Measurements from ENCODE around the gene IL10RA. TPM values are rescaled to one million over a fixed set of nuclear protein-coding genes. Genes with fewer than 3 reads are reported as not detected.
A peak's percentile ranks its signal among the peaks of the same experiment; 100 is the strongest.

Gene IL10RA
- total RNA-seq, 2 experiments from 2014 or later, result 15.7 to 25.2 TPM

DNA sequence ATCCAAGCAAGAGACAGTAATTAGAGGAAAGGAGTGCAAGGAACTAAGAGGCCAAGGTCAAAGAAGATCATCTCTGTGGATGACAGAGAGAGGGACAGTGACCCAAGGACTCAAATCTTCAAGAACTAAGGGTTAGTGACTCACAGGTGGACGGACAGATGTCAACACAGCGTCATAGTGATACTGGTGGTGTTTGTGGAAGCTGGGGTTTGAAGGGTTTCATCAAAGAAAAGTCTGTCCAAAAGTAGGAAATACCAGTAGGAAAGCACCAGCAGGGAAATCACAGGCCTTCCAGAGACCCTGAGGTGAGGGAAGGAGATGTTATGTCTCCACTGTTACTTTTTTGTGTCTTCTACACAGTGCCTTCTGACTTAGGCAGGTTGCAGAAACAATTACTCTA lies 32.2 kb downstream of the IL10RA start:
- DNase-seq (ENCODE audit: low spot score), result no peak
- no peak overlapping the region for H3K4me3 ChIP-seq (ENCODE audit: low read depth, low read length, poor library complexity, severe bottlenecking)
- intact Hi-C loops (cut with micrococcal nuclease; ENCODE audit: unreplicated experiment), result no loop called here
- H3K4me1 ChIP-seq (ENCODE audit: insufficient read depth, low read length, poor library complexity, severe bottlenecking), result peaks cover 8% of the 10 kb centered on the region
- no TSS peak for BruUV-seq (replicated peaks)
- H3K36me3 ChIP-seq (ENCODE audit: insufficient read depth, low read length), result no peaks in the 10 kb centered on the region; the same call in 1 of the 2 replicates
- peaks cover 30% of the 10 kb centered on the region for H3K9me3 ChIP-seq (ENCODE audit: low read length)
- H3K27ac ChIP-seq (ENCODE audit: low read depth, low read length, poor library complexity, severe bottlenecking), result no peak overlapping the region
- H4K20me1 ChIP-seq (ENCODE audit: insufficient read depth, low read length), result no peaks in the 10 kb centered on the region
- ChIA-PET CTCF (ENCODE audit: unreplicated experiment) (no interaction called here), POLR2A (no interaction called here)
- no peak overlapping the region for H2AFZ ChIP-seq (ENCODE audit: low read length)
- TF ChIP-seq CTCF (conservative IDR thresholded peaks at IDR 0.05; ENCODE audit: low read length) (no peak), EZH2phosphoT487 (IDR thresholded peaks at IDR 0.05; ENCODE audit: borderline replicate concordance, low read depth, low read length) (no peak)
- no peaks in the 10 kb centered on the region for H3K79me2 ChIP-seq (ENCODE audit: insufficient read depth, low read depth, low read length)
- H3K4me2 ChIP-seq (ENCODE audit: low read length), result no peak overlapping the region
- H3K9me2 ChIP-seq (ENCODE audit: insufficient read depth, low read length), result no peaks in the 10 kb centered on the region

GRCh38 chr11:118021146-118021545 lies 35.0 kb downstream of the IL10RA start:
- intact Hi-C loops (cut with micrococcal nuclease; ENCODE audit: unreplicated experiment), result no loop called here
- ChIA-PET CTCF (ENCODE audit: unreplicated experiment) (no interaction called here), POLR2A (interaction anchor here (0.8 to 1.9 kb wide), 8 partner anchors 8 to 34 kb away, joined by 3 to 6 read pairs (median 4); partner anchors contain the start of gene IL10RA)
- Histone ChIP-seq H2AFZ (ENCODE audit: low read length) (no peak overlapping the region), H3K9me3 (ENCODE audit: low read length) (peaks cover 37% of the 10 kb centered on the region), H3K79me2 (ENCODE audit: insufficient read depth, low read depth, low read length) (no peaks in the 10 kb centered on the region), H3K4me3 (ENCODE audit: low read depth, low read length, poor library complexity, severe bottlenecking) (no peak overlapping the region), H3K4me2 (ENCODE audit: low read length) (no peak overlapping the region), H3K36me3 (ENCODE audit: insufficient read depth, low read length) (no peaks in the 10 kb centered on the region; the same call in 1 of the 2 replicates), H3K4me1 (ENCODE audit: insufficient read depth, low read length, poor library complexity, severe bottlenecking) (no peaks in the 10 kb centered on the region), H3K9me2 (ENCODE audit: insufficient read depth, low read length) (no peaks in the 10 kb centered on the region), H4K20me1 (ENCODE audit: insufficient read depth, low read length) (no peaks in the 10 kb centered on the region), H3K27ac (ENCODE audit: low read depth, low read length, poor library complexity, severe bottlenecking) (no peak overlapping the region)
- no peak for DNase-seq (ENCODE audit: low spot score)
- TF ChIP-seq EZH2phosphoT487 (IDR thresholded peaks at IDR 0.05; ENCODE audit: borderline replicate concordance, low read depth, low read length), result no peak
- no peak for TF ChIP-seq CTCF (conservative IDR thresholded peaks at IDR 0.05; ENCODE audit: low read length)
- BruUV-seq (replicated peaks), result no TSS peak

DNA sequence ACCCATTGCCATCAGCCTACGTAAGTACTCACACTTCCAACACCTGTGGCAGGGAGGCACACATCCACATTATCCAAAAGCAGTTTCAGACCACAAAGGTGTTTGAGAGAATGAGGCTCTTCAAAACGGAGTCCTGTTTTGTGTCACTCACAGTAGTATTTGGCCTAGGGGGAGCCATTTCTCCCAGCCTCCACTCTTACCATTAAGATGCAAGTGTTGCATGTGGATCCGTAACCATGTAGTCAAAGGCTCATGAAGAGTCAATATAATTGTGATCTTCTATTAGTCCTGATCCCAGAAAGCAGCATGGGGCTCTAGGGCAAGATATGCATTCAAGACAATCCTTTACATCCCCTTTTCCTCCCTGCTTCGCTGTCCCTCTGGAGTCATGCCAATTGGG lies 41.5 kb downstream of the IL10RA start:
- CTCF ChIA-PET (ENCODE audit: unreplicated experiment), result interaction anchor here (1.0 kb wide), 1 partner anchor 10 kb away, joined by 3 read pairs; no protein-coding TSS in a partner anchor
- H3K9me3 ChIP-seq (ENCODE audit: low read length), result peaks cover 11% of the 10 kb centered on the region; the same call in 1 of the 2 replicates

More for the DNA sequence above, 41.5 kb downstream of the IL10RA start:
- intact Hi-C loops (cut with micrococcal nuclease; ENCODE audit: unreplicated experiment), result no loop called here
- Histone ChIP-seq H4K20me1 (ENCODE audit: insufficient read depth, low read length) (no peaks in the 10 kb centered on the region), H3K4me2 (ENCODE audit: low read length) (no peak overlapping the region), H3K27ac (ENCODE audit: low read depth, low read length, poor library complexity, severe bottlenecking) (no peak overlapping the region), H3K9me2 (ENCODE audit: insufficient read depth, low read length) (no peaks in the 10 kb centered on the region), H3K36me3 (ENCODE audit: insufficient read depth, low read length) (no peaks in the 10 kb centered on the region), H3K4me3 (ENCODE audit: low read depth, low read length, poor library complexity, severe bottlenecking) (no peak overlapping the region), H3K4me1 (ENCODE audit: insufficient read depth, low read length, poor library complexity, severe bottlenecking) (no peaks in the 10 kb centered on the region), H3K79me2 (ENCODE audit: insufficient read depth, low read depth, low read length) (no peaks in the 10 kb centered on the region), H2AFZ (ENCODE audit: low read length) (no peak overlapping the region)
- POLR2A ChIA-PET, result no interaction called here
- DNase-seq (ENCODE audit: low spot score), result no peak
- no TSS peak for BruUV-seq (replicated peaks)
- TF ChIP-seq CTCF (conservative IDR thresholded peaks at IDR 0.05; ENCODE audit: low read length) (peak; percentile 49), EZH2phosphoT487 (IDR thresholded peaks at IDR 0.05; ENCODE audit: borderline replicate concordance, low read depth, low read length) (no peak)

All from OCI-LY7 (cell line).